ENCODE results near the gene ARMH3. TPM values are rescaled to one million over a fixed set of nuclear protein-coding genes. Genes with fewer than 3 reads are reported as not detected.
A peak's percentile ranks its signal among the peaks of the same experiment; 100 is the strongest.

ARMH3 gene
- total and polyA plus RNA-seq, 8 donors, result 7.5 to 15.8 (median 10.7) TPM

DNA sequence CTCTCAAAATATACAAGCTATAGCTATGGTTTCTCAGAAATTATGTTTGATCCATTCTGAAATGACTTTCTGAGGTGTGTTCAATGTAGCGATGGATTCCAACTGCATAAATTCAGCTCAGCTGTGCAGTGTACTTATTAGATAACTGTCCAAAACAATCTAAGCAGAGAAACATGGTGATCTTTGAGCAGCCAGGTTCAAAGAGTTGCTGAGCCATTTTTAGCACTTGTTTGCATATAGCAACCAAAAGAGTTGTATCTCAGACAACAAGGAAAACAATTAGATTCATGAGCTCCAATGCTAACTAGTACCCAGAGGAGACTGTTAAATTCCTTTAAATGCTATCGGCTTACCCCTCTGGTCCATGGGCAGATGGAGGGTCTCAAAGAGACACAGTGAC lies 196.4 kb downstream of the ARMH3 start:
- DNase-seq, result no peak
- no peak overlapping the region for H3K27ac ChIP-seq
- H3K36me3 ChIP-seq, result no peaks in the 10 kb centered on the region
- no peak for FAIRE-seq
- no peaks in the 10 kb centered on the region for H3K9me3 ChIP-seq
- ATAC-seq, result no peak
- intact Hi-C loops (cut with DNase I), result no loop called here
- no peak overlapping the region for H3K4me3 ChIP-seq
- WGBS, 2 donors, result 94 to 98% methylated on average over 2 of the region's 2 CpGs
- H3K27me3 ChIP-seq, result no peaks in the 10 kb centered on the region
- TF ChIP-seq, protein P1, sequence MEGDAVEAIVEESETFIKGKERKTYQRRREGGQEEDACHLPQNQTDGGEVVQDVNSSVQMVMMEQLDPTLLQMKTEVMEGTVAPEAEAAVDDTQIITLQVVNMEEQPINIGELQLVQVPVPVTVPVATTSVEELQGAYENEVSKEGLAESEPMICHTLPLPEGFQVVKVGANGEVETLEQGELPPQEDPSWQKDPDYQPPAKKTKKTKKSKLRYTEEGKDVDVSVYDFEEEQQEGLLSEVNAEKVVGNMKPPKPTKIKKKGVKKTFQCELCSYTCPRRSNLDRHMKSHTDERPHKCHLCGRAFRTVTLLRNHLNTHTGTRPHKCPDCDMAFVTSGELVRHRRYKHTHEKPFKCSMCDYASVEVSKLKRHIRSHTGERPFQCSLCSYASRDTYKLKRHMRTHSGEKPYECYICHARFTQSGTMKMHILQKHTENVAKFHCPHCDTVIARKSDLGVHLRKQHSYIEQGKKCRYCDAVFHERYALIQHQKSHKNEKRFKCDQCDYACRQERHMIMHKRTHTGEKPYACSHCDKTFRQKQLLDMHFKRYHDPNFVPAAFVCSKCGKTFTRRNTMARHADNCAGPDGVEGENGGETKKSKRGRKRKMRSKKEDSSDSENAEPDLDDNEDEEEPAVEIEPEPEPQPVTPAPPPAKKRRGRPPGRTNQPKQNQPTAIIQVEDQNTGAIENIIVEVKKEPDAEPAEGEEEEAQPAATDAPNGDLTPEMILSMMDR (IDR thresholded peaks at IDR 0.05), result no peak
- H3K4me1 ChIP-seq, result peaks cover 0 to 5% (median 0%) of the 10 kb centered on the region in 3 donors

DNA sequence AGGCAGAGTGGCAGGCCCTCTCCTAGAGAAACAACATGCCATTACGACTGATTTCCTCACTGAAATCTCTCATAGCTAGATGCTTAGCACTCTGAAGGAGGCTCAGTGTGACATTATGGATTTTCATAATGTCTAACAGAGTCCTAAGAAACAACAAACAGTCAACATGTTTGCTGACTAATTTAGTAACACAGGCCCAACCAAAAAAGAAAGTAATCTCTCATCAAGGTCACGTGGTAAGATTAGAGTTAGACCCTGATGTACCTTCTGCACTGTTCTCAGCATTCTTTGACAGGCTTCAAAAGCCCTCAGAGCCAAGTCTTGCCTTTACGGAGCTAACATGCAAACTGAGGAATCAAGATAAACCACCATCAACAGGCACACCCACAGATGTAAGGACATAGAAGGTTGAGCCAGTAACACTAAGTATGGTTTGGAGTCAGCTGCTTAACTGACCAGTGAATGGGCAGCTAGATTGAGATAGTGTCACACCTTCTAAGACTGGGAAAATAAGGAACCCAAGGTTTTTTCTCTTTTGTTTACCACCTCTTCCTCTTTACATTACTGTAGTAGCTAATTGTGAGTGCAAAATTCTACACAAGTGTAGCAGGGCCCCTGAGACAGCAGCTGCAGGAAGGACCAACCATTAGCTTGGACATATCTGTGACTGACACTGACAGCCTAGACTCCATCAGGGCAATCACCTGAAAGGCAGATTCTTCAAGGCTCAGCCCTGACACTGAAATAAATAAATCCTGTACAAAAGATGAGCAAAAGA lies 197.1 kb downstream of the ARMH3 start:
- FAIRE-seq (no peak), ATAC-seq (peak in 1 of 4 donors; percentile 17), DNase-seq (no peak)
- peaks cover 0 to 5% (median 0%) of the 10 kb centered on the region in 3 donors for H3K4me1 ChIP-seq
- no peaks in the 10 kb centered on the region for H3K27me3 ChIP-seq
- no peak overlapping the region for H3K4me3 ChIP-seq
- H3K36me3 ChIP-seq, result no peaks in the 10 kb centered on the region
- no peaks in the 10 kb centered on the region for H3K9me3 ChIP-seq
- no peak overlapping the region for H3K27ac ChIP-seq
- intact Hi-C loops (cut with DNase I), result no loop called here
- 47 to 49% methylated on average over 3 of the region's 3 CpGs for WGBS, 2 donors
- TF ChIP-seq, protein P1 (IDR thresholded peaks at IDR 0.05), result no peak

DNA sequence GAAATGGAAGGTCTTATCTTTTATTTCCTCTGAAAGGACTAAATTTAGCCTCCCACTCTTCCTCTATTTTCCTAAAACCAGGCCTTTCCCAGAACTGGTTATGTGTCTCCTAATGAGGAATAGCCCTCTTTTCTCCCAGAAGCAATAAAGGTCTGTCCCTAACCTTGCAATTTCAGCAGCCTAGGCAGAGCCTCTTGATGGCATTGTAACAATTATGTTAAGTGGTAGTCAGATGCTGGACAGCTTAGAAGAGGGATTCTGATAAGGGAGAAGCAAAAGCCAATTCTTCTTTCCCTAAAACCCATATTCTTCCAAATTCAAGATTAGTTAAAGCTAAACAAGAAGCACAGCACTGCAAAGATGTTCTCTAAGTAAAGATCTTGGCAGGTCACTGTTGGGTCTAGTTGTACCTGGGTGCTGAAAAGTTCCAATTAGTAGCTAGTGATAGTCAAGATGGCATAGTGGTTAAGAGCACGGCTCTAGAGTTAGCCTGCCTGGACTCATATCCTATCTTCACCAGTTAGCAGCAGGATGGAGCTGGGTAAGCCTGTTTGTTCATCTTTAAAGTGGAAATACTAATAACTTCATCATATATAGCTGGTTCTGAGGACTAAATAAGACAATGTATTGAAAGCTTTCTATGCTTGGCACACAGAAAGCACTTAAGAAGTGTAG lies 198.0 kb downstream of the ARMH3 start:
- Histone ChIP-seq H3K9me3 (no peaks in the 10 kb centered on the region), H3K4me3 (no peak overlapping the region), H3K36me3 (no peaks in the 10 kb centered on the region), H3K27ac (no peak overlapping the region), H3K27me3 (no peaks in the 10 kb centered on the region), H3K4me1 (peaks cover 0 to 5% (median 0%) of the 10 kb centered on the region in 3 donors)
- intact Hi-C loops (cut with DNase I), result no loop called here
- ATAC-seq, result no peak
- TF ChIP-seq, protein P1 (IDR thresholded peaks at IDR 0.05), result no peak
- DNase-seq, result no peak
- no peak for FAIRE-seq
- 55 to 100% methylated on average over 1 of the region's 1 CpG for WGBS, 2 donors

DNA sequence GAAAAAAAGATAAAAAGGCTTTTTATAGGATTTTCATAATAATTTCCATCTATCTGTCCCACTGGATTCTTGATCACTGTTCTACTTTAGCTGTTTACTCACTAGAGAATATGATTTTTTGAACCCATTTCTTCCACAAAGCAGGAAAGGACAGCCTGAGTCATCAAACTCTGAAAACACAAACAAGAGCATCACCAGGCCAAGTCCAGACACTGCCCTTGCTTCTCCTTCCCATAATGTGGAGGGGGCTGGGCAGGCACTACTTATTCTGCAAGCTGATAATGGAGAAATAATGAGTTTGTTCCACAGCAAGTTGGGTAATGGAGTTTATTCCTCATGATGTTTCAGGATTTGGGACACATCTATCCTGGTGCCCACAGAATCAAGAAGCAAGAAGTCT lies 199.3 kb downstream of the ARMH3 start:
- H3K9me3 ChIP-seq, result no peaks in the 10 kb centered on the region
- no peak for FAIRE-seq
- H3K36me3 ChIP-seq, result no peaks in the 10 kb centered on the region
- H3K4me1 ChIP-seq, result peaks cover 0 to 5% (median 0%) of the 10 kb centered on the region in 3 donors
- H3K27me3 ChIP-seq, result no peaks in the 10 kb centered on the region
- intact Hi-C loops (cut with DNase I), result no loop called here
- ATAC-seq, result peak in 2 of 4 donors; percentile 29 to 40
- TF ChIP-seq, protein P1 (IDR thresholded peaks at IDR 0.05), result no peak
- no peak overlapping the region for H3K27ac ChIP-seq
- no peak overlapping the region for H3K4me3 ChIP-seq
- no peak for DNase-seq
